Measurements from ENCODE around the gene OR52D1. TPM values are rescaled to one million over a fixed set of nuclear protein-coding genes. Genes with fewer than 3 reads are reported as not detected.

The OR52D1 gene
- polyA plus RNA-seq, 3 donors from 2014 or later: not detected

GRCh38 chr11:5528495-5528894, 40.0 kb downstream of the OR52D1 start:
- Mint-ChIP-seq H3K27me3 (ENCODE audit: low read depth in 3 of 3) (peaks cover 2 to 4% (median 4%) of the 10 kb centered on the region in 3 donors), H3K9me3 (no peaks in the 10 kb centered on the region), H3K4me3 (no peak overlapping the region), H3K4me1 (no peaks in the 10 kb centered on the region), H3K27ac (no peak overlapping the region), H3K36me3 (no peaks in the 10 kb centered on the region)
- no peak for DNase-seq

- Mint-ChIP-seq H3K27ac (no peak overlapping the region), H3K36me3 (no peaks in the 10 kb centered on the region), H3K4me1 (no peaks in the 10 kb centered on the region), H3K4me3 (no peak overlapping the region), H3K27me3 (ENCODE audit: low read depth in 3 of 3) (peaks cover under 1 to 4% (median 2%) of the 10 kb centered on the region in 3 donors), H3K9me3 (no peaks in the 10 kb centered on the region)
- DNase-seq: no peak
These were observed 42.8 kb downstream of the OR52D1 start for GRCh38 chr11:5531053-5531831.

GRCh38 chr11:5534046-5534445, 45.6 kb downstream of the OR52D1 start:
- no peak for DNase-seq
- Mint-ChIP-seq H3K27me3 (ENCODE audit: low read depth in 3 of 3) (peaks cover 2 to 5% (median 2%) of the 10 kb centered on the region in 3 donors), H3K4me1 (no peaks in the 10 kb centered on the region), H3K27ac (no peak overlapping the region), H3K36me3 (no peaks in the 10 kb centered on the region), H3K9me3 (no peaks in the 10 kb centered on the region), H3K4me3 (no peak overlapping the region)

- no peak for DNase-seq
- no peaks in the 10 kb centered on the region for H3K36me3 Mint-ChIP-seq
- H3K4me3 Mint-ChIP-seq: no peak overlapping the region
- H3K4me1 Mint-ChIP-seq: no peaks in the 10 kb centered on the region
- no peaks in the 10 kb centered on the region for H3K9me3 Mint-ChIP-seq
- peaks cover 2 to 5% (median 2%) of the 10 kb centered on the region in 3 donors for H3K27me3 Mint-ChIP-seq (ENCODE audit: low read depth in 3 of 3)
- H3K27ac Mint-ChIP-seq: no peak overlapping the region
These were observed 48.0 kb downstream of the OR52D1 start for GRCh38 chr11:5536482-5536881.

Other genes starting within 250 kb of the OR52D1 start
- gene HBG1, start 238.8 kb upstream of the OR52D1 start, polyA plus RNA-seq: not detected
- gene HBG2, start 233.9 kb upstream of the OR52D1 start, polyA plus RNA-seq: 1 to 10 TPM in 1 of 3 donors, not detected in 2; 1.9 TPM
- gene HBE1, start 218.7 kb upstream of the OR52D1 start, polyA plus RNA-seq: not detected
- not detected for gene OR51B4, start 186.7 kb upstream of the OR52D1 start, polyA plus RNA-seq
- gene OR51B2, start 164.4 kb upstream of the OR52D1 start, polyA plus RNA-seq: not detected
- gene OR51B5, start 145.2 kb upstream of the OR52D1 start, polyA plus RNA-seq: not detected
- gene OR51B6, start 137.2 kb upstream of the OR52D1 start, polyA plus RNA-seq: not detected
- gene OR51M1, start 104.9 kb upstream of the OR52D1 start, polyA plus RNA-seq: not detected
- not detected for gene OR51Q1, start 66.6 kb upstream of the OR52D1 start, polyA plus RNA-seq
- gene OR51I1, start 47.2 kb upstream of the OR52D1 start, polyA plus RNA-seq: not detected
- not detected for gene OR51I2, start 39.4 kb upstream of the OR52D1 start, polyA plus RNA-seq
- gene UBQLN3, start 21.3 kb downstream of the OR52D1 start, polyA plus RNA-seq: not detected
- not detected for gene UBQLNL, start 28.0 kb downstream of the OR52D1 start, polyA plus RNA-seq
- not detected for gene OR52H1, start 59.9 kb downstream of the OR52D1 start, polyA plus RNA-seq
- gene OR52B6, start 92.2 kb downstream of the OR52D1 start, polyA plus RNA-seq: not detected
- gene TRIM6, start 108.0 kb downstream of the OR52D1 start, polyA plus RNA-seq: not detected
- 10 to 100 TPM; 13.6 to 37.6 (median 18.8) TPM for gene TRIM34, start 136.3 kb downstream of the OR52D1 start, polyA plus RNA-seq
- 10 to 100 TPM in 2 of 3 donors, 1 to 10 TPM in 1; 8.9 to 19.8 (median 14.6) TPM for gene TRIM5, start 196.4 kb downstream of the OR52D1 start, polyA plus RNA-seq
- gene TRIM22, start 201.1 kb downstream of the OR52D1 start, polyA plus RNA-seq: 100 to 1,000 TPM; 148 to 196 (median 166) TPM
- under 1 TPM in 1 of 3 donors, not detected in 2; 0.28 TPM for gene OR56B1, start 247.8 kb downstream of the OR52D1 start, polyA plus RNA-seq

Measured in immature natural killer cell (primary cell).